Measurements from ENCODE around the gene POLR1G. TPM values are rescaled to one million over a fixed set of nuclear protein-coding genes. Genes with fewer than 3 reads are reported as not detected.

POLR1G gene
- total and polyA plus RNA-seq, 9 of the 15 experiments (the other 6 are each of a cell fraction or from before 2014, with no cell fraction given), result 3.0 to 50.1 (median 27.4) TPM

GRCh38 chr19:45406226-45407090 lies at the start of gene POLR1G (continued):
- no peak for TF ChIP-seq NR0B1 (IDR thresholded peaks at IDR 0.05; ENCODE audit: partially characterized antibody)
- no peak for TF ChIP-seq ZKSCAN8 (CRISPR knock-in tag; IDR thresholded peaks at IDR 0.05)
- no peak for TF ChIP-seq TAF9B (IDR thresholded peaks at IDR 0.05; ENCODE audit: partially characterized antibody)
- TF ChIP-seq LARP7 (IDR thresholded peaks at IDR 0.05), result peak; percentile 31; the same call in 1 of the 2 replicates
- 0 out of 2 replicates have a peak, but pooled peaks have one; percentile 4 for TF ChIP-seq KLF16 (IDR thresholded peaks at IDR 0.05)
- peak; percentile 18; the same call in 1 of the 2 replicates for TF ChIP-seq ETV5 (CRISPR knock-in tag; IDR thresholded peaks at IDR 0.05; ENCODE audit: low read depth)
- no peak for TF ChIP-seq OTX1 (CRISPR knock-in tag; IDR thresholded peaks at IDR 0.05)
- no peak for TF ChIP-seq DEAF1 (CRISPR knock-in tag; IDR thresholded peaks at IDR 0.05)
- no peak for TF ChIP-seq ZZZ3 (IDR thresholded peaks at IDR 0.05)
- no peak for TF ChIP-seq KAT2B (IDR thresholded peaks at IDR 0.05; ENCODE audit: low read depth, low read length)
- no peak for TF ChIP-seq ZNF586 (CRISPR knock-in tag; conservative IDR thresholded peaks at IDR 0.05)
- TF ChIP-seq CTCFL (IDR thresholded peaks at IDR 0.05; ENCODE audit: borderline replicate concordance, insufficient read depth, low read depth, low read length, poor library complexity, severe bottlenecking), result no peak
- 0 out of 2 replicates have a peak, but pooled peaks have one; percentile 19 for TF ChIP-seq VEZF1 (CRISPR knock-in tag; IDR thresholded peaks at IDR 0.05)
- no peak for TF ChIP-seq ZNF592 (IDR thresholded peaks at IDR 0.05)
- TF ChIP-seq SRSF3 (IDR thresholded peaks at IDR 0.05; ENCODE audit: insufficient read depth, low read length), result no peak

All from K562 (cell line).